Measurements from ENCODE around the gene FGF18.

- TF ChIP-seq CTCF (IDR thresholded peaks at IDR 0.05; ENCODE audit: low read length): no peak
- TF ChIP-seq EZH2 (IDR thresholded peaks at IDR 0.05; ENCODE audit: borderline replicate concordance, low read length): no peak
These were observed 44.4 kb downstream of the FGF18 start for GRCh38 chr5:171463862-171464229.

Data from OCI-LY1 (cell line).